Neural progenitor cell (in vitro differentiated cells): ENCODE data around the gene PARP11. TPM values are rescaled to one million over a fixed set of nuclear protein-coding genes. Genes with fewer than 3 reads are reported as not detected.
A peak's percentile ranks its signal among the peaks of the same experiment; 100 is the strongest.

Experiments
- DNase-seq: peaks from one replicate; pipeline ENCODE4 v3.0.0-alpha.2; 2016; ENCODE audit warnings: low spot score
- H2AFZ ChIP-seq: fragments of 200-600 bp; sonication (generic); replicated peaks from 2 replicates; pipeline ENCODE4 v1.6.1; 2016; ENCODE audit warnings: antibody characterized with exemption
- H3F3A ChIP-seq: fragments of 200-600 bp; sonication (generic); 2 replicates; pipeline ENCODE4 v1.6.1; 2016; ENCODE audit warnings: antibody characterized with exemption, low read depth
- H3K27ac ChIP-seq: fragments of 200-600 bp; sonication (generic); 2 replicates; pipeline ENCODE4 v1.5.1; 2016; ENCODE audit warnings: mild to moderate bottlenecking
- H3K27me3 ChIP-seq: fragments of 200-600 bp; sonication (generic); 2 replicates; pipeline ENCODE4 v1.6.1; 2016; ENCODE audit warnings: mild to moderate bottlenecking, moderate library complexity
- H3K36me3 ChIP-seq: fragments of 200-600 bp; sonication (generic); 2 replicates; pipeline ENCODE4 v1.5.1; 2016
- H3K4me1 ChIP-seq: fragments of 200-600 bp; sonication (generic); 2 replicates; pipeline ENCODE4 v1.6.1; 2016; ENCODE audit warnings: mixed run types
- H3K4me2 ChIP-seq: fragments of 200-600 bp; sonication (generic); 2 replicates; pipeline ENCODE4 v1.6.1; 2016
- H3K4me3 ChIP-seq: fragments of 200-600 bp; sonication (generic); 2 replicates; pipeline ENCODE4 v1.5.1; 2016
- H3K79me2 ChIP-seq: fragments of 200-600 bp; sonication (generic); 2 replicates; pipeline ENCODE4 v1.6.1; 2016; ENCODE audit warnings: low read depth
- H3K9ac ChIP-seq: fragments of 200-600 bp; sonication (generic); 2 replicates; pipeline ENCODE4 v1.6.1; 2016
- H3K9me3 ChIP-seq: fragments of 200-600 bp; sonication (generic); 2 replicates; pipeline ENCODE4 v1.5.1; 2016; ENCODE audit warnings: low read depth
- H4K20me1 ChIP-seq: fragments of 200-600 bp; sonication (generic); 2 replicates; pipeline ENCODE4 v1.6.1; 2016; ENCODE audit warnings: low read depth
- H3K27ac Mint-ChIP-seq: 3 replicates; pipeline ENCODE4 v1.8.0; 2021; ENCODE audit warnings: mixed read lengths
- H3K27me3 Mint-ChIP-seq: 2 replicates; pipeline ENCODE4 v1.8.0; 2022; ENCODE audit warnings: low read depth, mild to moderate bottlenecking, inconsistent platforms, moderate library complexity, mixed read lengths; ENCODE audit not compliant: insufficient read depth
- H3K36me3 Mint-ChIP-seq: 3 replicates; pipeline ENCODE4 v1.8.0; 2021; ENCODE audit warnings: mixed read lengths
- H3K4me1 Mint-ChIP-seq: 3 replicates; pipeline ENCODE4 v1.8.0; 2021; ENCODE audit warnings: mixed read lengths
- H3K4me3 Mint-ChIP-seq: 3 replicates; pipeline ENCODE4 v1.8.0; 2021; ENCODE audit warnings: mild to moderate bottlenecking, moderate library complexity, mixed read lengths
- H3K9me3 Mint-ChIP-seq: 3 replicates; pipeline ENCODE4 v1.8.0; 2020; ENCODE audit warnings: mixed read lengths
- EZH2 ChIP-seq: fragments of 200-600 bp; sonication (generic); IDR thresholded peaks from 2 replicates; pipeline ENCODE4 v1.6.1; 2017; ENCODE audit warnings: antibody characterized with exemption, mild to moderate bottlenecking, moderate library complexity
- EZH2phosphoT487 ChIP-seq: fragments of 200-600 bp; sonication (generic); IDR thresholded peaks from 2 replicates; pipeline ENCODE4 v1.6.1; 2017; ENCODE audit warnings: antibody characterized with exemption
- total RNA-seq: library from RNA; depleted of rRNA; stranded (reverse); fragments of >200 nt; gene quantifications from 2 replicates; pipeline ENCODE4 v1.2.3, GENCODE V29; 2015; ENCODE audit warnings: low replicate concordance
- TF ChIP-seq, protein P1 (sequence below): fragments of 200-600 bp; sonication (generic); IDR thresholded peaks from 2 replicates; pipeline ENCODE4 v1.5.1; 2017; ENCODE audit warnings: antibody characterized with exemption, mild to moderate bottlenecking

The PARP11 gene
- total RNA-seq, 1 donor from 2014 or later: 12.2 TPM

DNA sequence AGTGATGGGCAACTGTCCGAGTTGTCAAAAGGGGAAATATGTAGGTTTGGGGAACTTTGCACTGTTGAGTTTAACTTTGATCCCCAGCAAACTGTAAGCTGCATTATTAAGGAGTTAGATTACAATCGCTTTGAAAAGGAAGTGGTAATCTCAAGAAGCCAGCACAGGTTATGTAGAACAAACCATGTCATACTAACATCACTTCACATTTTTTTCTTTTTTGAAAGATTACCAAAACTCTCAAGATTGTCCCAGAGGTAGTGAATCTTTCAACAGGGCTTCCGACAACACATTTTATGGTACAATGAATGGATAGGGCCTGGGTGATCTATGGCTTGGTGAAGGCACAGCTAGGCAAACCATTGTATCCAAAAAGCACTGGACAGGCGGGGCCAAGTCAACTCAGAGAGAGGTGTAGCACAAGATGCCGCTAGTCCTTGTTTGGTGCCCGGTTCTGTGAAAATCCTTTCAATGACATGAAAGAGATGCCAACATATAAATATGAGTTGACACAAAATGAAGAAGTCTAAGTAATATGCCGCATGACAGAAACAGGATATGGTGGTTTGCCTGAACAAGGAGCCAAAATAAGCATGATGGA, 24.3 kb upstream of the PARP11 start:
- no peak overlapping the region for H3K4me3 ChIP-seq
- H3K4me2 ChIP-seq: peak overlapping the region; percentile 65
- no peaks in the 10 kb centered on the region for H3K79me2 ChIP-seq
- no peaks in the 10 kb centered on the region for H4K20me1 ChIP-seq
- TF ChIP-seq, protein P1, sequence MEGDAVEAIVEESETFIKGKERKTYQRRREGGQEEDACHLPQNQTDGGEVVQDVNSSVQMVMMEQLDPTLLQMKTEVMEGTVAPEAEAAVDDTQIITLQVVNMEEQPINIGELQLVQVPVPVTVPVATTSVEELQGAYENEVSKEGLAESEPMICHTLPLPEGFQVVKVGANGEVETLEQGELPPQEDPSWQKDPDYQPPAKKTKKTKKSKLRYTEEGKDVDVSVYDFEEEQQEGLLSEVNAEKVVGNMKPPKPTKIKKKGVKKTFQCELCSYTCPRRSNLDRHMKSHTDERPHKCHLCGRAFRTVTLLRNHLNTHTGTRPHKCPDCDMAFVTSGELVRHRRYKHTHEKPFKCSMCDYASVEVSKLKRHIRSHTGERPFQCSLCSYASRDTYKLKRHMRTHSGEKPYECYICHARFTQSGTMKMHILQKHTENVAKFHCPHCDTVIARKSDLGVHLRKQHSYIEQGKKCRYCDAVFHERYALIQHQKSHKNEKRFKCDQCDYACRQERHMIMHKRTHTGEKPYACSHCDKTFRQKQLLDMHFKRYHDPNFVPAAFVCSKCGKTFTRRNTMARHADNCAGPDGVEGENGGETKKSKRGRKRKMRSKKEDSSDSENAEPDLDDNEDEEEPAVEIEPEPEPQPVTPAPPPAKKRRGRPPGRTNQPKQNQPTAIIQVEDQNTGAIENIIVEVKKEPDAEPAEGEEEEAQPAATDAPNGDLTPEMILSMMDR: no peak
- TF ChIP-seq EZH2 (no peak), EZH2phosphoT487 (no peak)
- peak overlapping the region; percentile 26 for H3K27ac ChIP-seq
- H3K27me3 ChIP-seq: no peaks in the 10 kb centered on the region
- peaks cover 20% of the 10 kb centered on the region for H3K4me1 ChIP-seq
- Mint-ChIP-seq H3K4me1 (peaks cover 27% of the 10 kb centered on the region), H3K27me3 (no peaks in the 10 kb centered on the region), H3K9me3 (no peaks in the 10 kb centered on the region), H3K27ac (peak overlapping the region; percentile 44), H3K36me3 (no peaks in the 10 kb centered on the region), H3K4me3 (no peak overlapping the region)
- no peaks in the 10 kb centered on the region for H3K9me3 ChIP-seq
- no peak for DNase-seq
- H2AFZ ChIP-seq: peak overlapping the region; percentile 75
- H3F3A ChIP-seq: peaks cover 13% of the 10 kb centered on the region
- no peak overlapping the region for H3K9ac ChIP-seq
- H3K36me3 ChIP-seq: no peaks in the 10 kb centered on the region

DNA sequence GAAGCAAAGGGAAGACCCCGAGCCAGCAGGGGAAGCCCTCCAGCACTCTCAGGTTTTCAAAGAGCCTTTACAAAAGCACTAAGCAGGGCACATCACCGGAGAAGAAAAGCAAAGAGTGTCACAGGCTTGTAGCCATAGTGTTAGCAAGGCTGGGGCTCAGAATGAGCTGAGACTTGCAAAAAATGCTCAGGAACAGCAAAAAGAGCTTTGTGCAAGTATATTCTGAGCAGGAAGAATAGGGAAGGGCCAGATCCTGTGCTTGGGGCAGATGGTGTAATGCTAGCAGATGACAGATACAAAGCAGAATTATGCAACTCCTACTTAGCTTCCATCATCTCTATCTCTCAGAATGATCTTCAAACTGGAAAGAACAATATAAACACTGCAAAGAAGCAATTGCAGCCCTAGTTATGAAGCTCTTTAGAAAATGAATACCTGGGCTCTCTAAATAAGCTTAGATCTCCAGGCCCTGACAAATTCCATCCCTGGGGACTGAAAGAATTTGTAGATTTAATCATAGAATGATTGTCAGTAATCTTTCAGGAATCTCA, 23.7 kb upstream of the PARP11 start:
- Histone ChIP-seq H3K27ac (peak overlapping the region; percentile 26), H3K36me3 (no peaks in the 10 kb centered on the region), H3K4me2 (peak overlapping the region; percentile 65), H3K9me3 (no peaks in the 10 kb centered on the region), H3F3A (peaks cover 13% of the 10 kb centered on the region), H3K4me1 (peaks cover 20% of the 10 kb centered on the region), H2AFZ (peak overlapping the region; percentile 75), H3K9ac (no peak overlapping the region), H3K79me2 (no peaks in the 10 kb centered on the region), H3K27me3 (no peaks in the 10 kb centered on the region), H3K4me3 (peak overlapping the region; percentile 12), H4K20me1 (no peaks in the 10 kb centered on the region)
- TF ChIP-seq, protein P1: no peak
- TF ChIP-seq EZH2 (no peak), EZH2phosphoT487 (no peak)
- peak; percentile 52 for DNase-seq
- Mint-ChIP-seq H3K4me3 (no peak overlapping the region), H3K4me1 (peaks cover 27% of the 10 kb centered on the region), H3K36me3 (no peaks in the 10 kb centered on the region), H3K9me3 (no peaks in the 10 kb centered on the region), H3K27ac (peak overlapping the region; percentile 67), H3K27me3 (no peaks in the 10 kb centered on the region)

DNA sequence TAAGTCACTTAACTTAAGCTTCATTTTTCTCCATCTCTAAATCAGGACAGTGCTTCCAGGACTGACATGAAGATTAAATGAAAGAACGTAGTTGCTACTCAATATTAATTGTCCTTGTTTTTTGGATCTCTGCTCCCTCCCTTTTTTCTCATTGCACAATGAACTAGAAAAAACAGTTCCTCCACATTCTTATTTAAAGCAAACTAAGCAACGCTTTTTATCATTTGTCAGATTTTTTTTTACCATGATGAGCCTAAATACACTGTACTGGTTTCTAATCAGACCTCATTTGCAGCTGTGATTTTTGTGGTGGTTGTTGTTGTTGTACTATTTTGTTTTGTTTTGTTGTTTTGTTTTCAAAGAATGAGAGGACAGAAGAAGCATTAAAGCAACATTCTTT, 23.2 kb upstream of the PARP11 start:
- H3K27ac Mint-ChIP-seq: peak overlapping the region; percentile 67
- Histone ChIP-seq H3K9ac (no peak overlapping the region), H2AFZ (peak overlapping the region; percentile 75), H4K20me1 (no peaks in the 10 kb centered on the region), H3K4me1 (peaks cover 20% of the 10 kb centered on the region), H3K9me3 (no peaks in the 10 kb centered on the region), H3K4me2 (peak overlapping the region; percentile 65), H3K4me3 (no peak overlapping the region), H3K27ac (peak overlapping the region; percentile 26), H3K36me3 (no peaks in the 10 kb centered on the region), H3K27me3 (no peaks in the 10 kb centered on the region), H3F3A (peaks cover 13% of the 10 kb centered on the region), H3K79me2 (no peaks in the 10 kb centered on the region)
- no peaks in the 10 kb centered on the region for H3K36me3 Mint-ChIP-seq
- no peak for DNase-seq
- H3K27me3 Mint-ChIP-seq: peaks cover under 1% of the 10 kb centered on the region
- H3K4me3 Mint-ChIP-seq: no peak overlapping the region
- TF ChIP-seq EZH2 (no peak), EZH2phosphoT487 (no peak)
- TF ChIP-seq, protein P1: no peak
- peaks cover 27% of the 10 kb centered on the region for H3K4me1 Mint-ChIP-seq
- H3K9me3 Mint-ChIP-seq: no peaks in the 10 kb centered on the region
